HEK293T (cell line): Measurements from ENCODE around the gene IFITM1.
"Not testable (repeated sequence)": the region's sequence is repeated elsewhere in the genome, so short reads cannot be mapped to it uniquely, and the experiment has no call there.

ENCODE experiments used
- BHLHE40 ChIP-seq: fragments of 450-650 bp; IDR thresholded peaks from 2 replicates; pipeline ENCODE4 v1.6.1; 2016; ENCODE audit warnings: mild to moderate bottlenecking, moderate library complexity, borderline replicate concordance
- ELF4 ChIP-seq: fragments of 450-650 bp; IDR thresholded peaks from 2 replicates; pipeline ENCODE4 v1.6.1; 2017; ENCODE audit warnings: antibody characterized with exemption
- SUZ12 ChIP-seq: fragments of 450-650 bp; IDR thresholded peaks from 2 replicates; pipeline ENCODE4 v1.6.1; 2016; ENCODE audit warnings: mild to moderate bottlenecking
- TARDBP ChIP-seq: fragments of 450-650 bp; IDR thresholded peaks from 2 replicates; pipeline ENCODE4 v1.6.1; 2016

DNA sequence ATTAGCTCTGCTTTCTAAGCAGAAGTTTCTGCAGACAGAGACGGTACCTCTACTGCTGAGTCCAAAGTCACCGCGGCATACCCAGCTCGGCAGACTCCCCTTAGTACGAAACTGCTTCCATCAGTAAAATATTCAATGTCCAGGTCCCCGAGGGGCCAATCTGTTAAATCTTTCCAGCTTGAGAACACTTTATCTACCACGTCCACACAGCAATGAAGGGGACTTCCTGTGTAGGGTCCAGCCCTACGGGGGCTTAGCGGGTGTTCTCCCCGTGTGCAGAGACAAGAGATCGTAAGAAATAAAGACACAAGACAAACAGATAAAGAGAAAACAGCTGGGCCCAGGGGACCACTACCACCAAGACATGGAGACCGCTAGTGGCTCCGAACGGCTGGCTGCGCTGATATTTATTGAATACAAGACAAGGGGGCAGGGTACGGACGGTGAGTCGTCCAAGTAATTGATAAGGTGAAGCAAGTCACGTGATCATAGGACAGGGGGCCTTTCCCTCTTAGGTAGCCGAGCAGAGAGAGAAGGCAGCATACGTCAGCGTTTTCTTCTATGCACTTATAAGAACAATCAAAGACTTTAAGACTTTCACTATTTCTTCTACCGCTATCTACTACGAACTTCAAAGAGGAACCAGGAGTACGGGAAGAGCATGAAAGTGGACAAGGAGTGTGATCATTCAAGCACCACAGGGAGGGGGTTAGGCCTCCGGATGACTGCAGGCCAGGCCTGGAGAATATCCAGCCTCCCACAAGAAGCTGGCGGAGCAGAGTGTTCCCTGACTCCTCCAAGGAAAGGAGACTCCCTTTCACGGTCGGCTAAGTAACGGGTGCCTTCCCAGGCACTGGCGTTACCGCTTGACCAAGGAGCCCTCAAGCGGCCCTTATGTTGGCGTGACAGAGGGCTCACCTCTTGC lies 11.0 kb downstream of the IFITM1 start:
- TF ChIP-seq ELF4, SUZ12, BHLHE40, TARDBP: not testable (repeated sequence)
